K562 (cell line): Measurements from ENCODE around the gene CREB3L1. TPM values are rescaled to one million over a fixed set of nuclear protein-coding genes. Genes with fewer than 3 reads are reported as not detected.
A peak's percentile ranks its signal among the peaks of the same experiment; 100 is the strongest.

Experiments
- C11orf30 ChIP-seq: fragments of 450-650 bp; IDR thresholded peaks from 2 replicates; pipeline ENCODE4 v1.6.1; 2016; ENCODE audit warnings: low read depth, mild to moderate bottlenecking
- CHCHD3 ChIP-seq: fragments of 250-450 bp; sonication (Bioruptor Pico); IDR thresholded peaks from 2 replicates; pipeline ENCODE4 v2.1.2; 2022; ENCODE audit warnings: mild to moderate bottlenecking
- ETV5 ChIP-seq: sonication (generic); formaldehyde crosslinking; IDR thresholded peaks from 2 replicates; pipeline ENCODE4 v1.4.0; 2020; ENCODE audit warnings: low read depth, mild to moderate bottlenecking, missing genetic modification reagents
- FOXA3 ChIP-seq, 2 experiments: fragments of 450-650 bp in 1 of 2; sonication (generic) in 1 of 2; formaldehyde crosslinking; IDR thresholded peaks in 1 of 2; conservative IDR thresholded peaks in 1 of 2; 2 replicates each; pipeline versions ENCODE4 v1.4.0 to v1.8.0; 2020 to 2022; ENCODE audit warnings: mild to moderate bottlenecking in 2 of 2, missing genetic modification reagents in 1 of 2
- HDAC8 ChIP-seq: fragments of 450-650 bp; IDR thresholded peaks from 2 replicates; pipeline ENCODE4 v1.6.1; 2016; ENCODE audit warnings: mild to moderate bottlenecking, missing genetic modification characterization, moderate library complexity, missing compliant biosample characterization
- HDGF ChIP-seq: fragments of 450-650 bp; IDR thresholded peaks from 2 replicates; pipeline ENCODE4 v1.6.1; 2016
- HNRNPH1 ChIP-seq: fragments of 200-400 bp; formaldehyde crosslinking; optimal IDR thresholded peaks from 2 replicates; pipeline ENCODE3; 2017; ENCODE audit warnings: low read depth, mild to moderate bottlenecking, low read length, moderate library complexity
- JUN ChIP-seq, 2 experiments: sonication (generic) in 1 of 2; formaldehyde crosslinking in 1 of 2; IDR thresholded peaks; 2 replicates each; pipeline versions ENCODE4 v1.6.1 to v1.8.0; 2012 to 2022; ENCODE audit warnings: borderline replicate concordance in 2 of 2, mild to moderate bottlenecking in 2 of 2, improper control_type of control experiment in 1 of 2, low read depth in 1 of 2, low read length in 1 of 2, missing genetic modification reagents in 1 of 2
- KDM4B ChIP-seq, 2 experiments: fragments of 450-650 bp in 1 of 2; sonication (generic) in 1 of 2; IDR thresholded peaks; 2 replicates each; pipeline ENCODE4 v1.6.1; 2016 to 2017; ENCODE audit warnings: borderline replicate concordance in 2 of 2, antibody characterized with exemption in 1 of 2, low read depth in 1 of 2, mild to moderate bottlenecking in 1 of 2
- TARDBP ChIP-seq: fragments of 450-650 bp; IDR thresholded peaks from 2 replicates; pipeline ENCODE4 v1.6.1; 2016
- TCF3 ChIP-seq: sonication (generic); formaldehyde crosslinking; IDR thresholded peaks from 2 replicates; pipeline ENCODE4 v1.4.0; 2020; ENCODE audit warnings: mild to moderate bottlenecking, missing genetic modification reagents
- TRIM25 ChIP-seq: fragments of 450-650 bp; IDR thresholded peaks from 2 replicates; pipeline ENCODE4 v1.7.0; 2016; ENCODE audit warnings: borderline replicate concordance
- VEZF1 ChIP-seq: fragments of 200-800 bp; sonication (Bioruptor generic); IDR thresholded peaks from 2 replicates; pipeline ENCODE4 v1.6.1; 2017; ENCODE audit warnings: missing genetic modification characterization, missing compliant biosample characterization
- ZBTB33 ChIP-seq: sonication (generic); formaldehyde crosslinking; IDR thresholded peaks from 2 replicates; pipeline ENCODE4 v1.8.1; 2023; ENCODE audit warnings: mild to moderate bottlenecking, missing genetic modification reagents
- ZNF146 ChIP-seq: IDR thresholded peaks from one replicate; pipeline ENCODE4 v1.6.1; 2018; ENCODE audit warnings: missing compliant biosample characterization; ENCODE audit not compliant: unreplicated experiment
- ZNF253 ChIP-seq: fragments of 250-450 bp; sonication (Bioruptor Pico); conservative IDR thresholded peaks from 2 replicates; pipeline ENCODE4 v1.6.1; 2021; ENCODE audit warnings: mild to moderate bottlenecking
- ZNF395 ChIP-seq: fragments of 200-800 bp; sonication (Bioruptor generic); IDR thresholded peaks from 2 replicates; pipeline ENCODE4 v1.6.1; 2017; ENCODE audit warnings: missing genetic modification characterization, missing compliant biosample characterization
- ZNF449 ChIP-seq: fragments of 250-450 bp; sonication (Bioruptor Pico); IDR thresholded peaks from 2 replicates; pipeline ENCODE4 v1.8.0; 2022; ENCODE audit warnings: moderate library complexity, mild to moderate bottlenecking, inconsistent platforms
- polyA plus RNA-seq, 8 experiments: library from polyadenylated mRNA; depleted of rRNA in 4 of 8; stranded (reverse) in 5 of 8; unstranded in 3 of 8; fragments of >200 nt; fragmentation: Nextera tagmentation in 2 of 8; fragmentation: Illumina TruSeq in 1 of 8; extraction: Ambion mirVana in 2 of 8; extraction: Trizol in 1 of 8; gene quantifications; 2 replicates each; pipeline versions ENCODE4 v1.2.1 to v1.2.3, GENCODE V29; 2011 to 2014; ENCODE audit warnings: inconsistent platforms in 1 of 8, missing spikeins in 1 of 8
- total RNA-seq, 7 experiments: library from RNA; depleted of rRNA in 6 of 7; stranded (reverse); fragments of >200 nt in 6 of 7; fragmentation: Illumina TruSeq in 2 of 7; extraction: Trizol in 2 of 7; gene quantifications; 2 replicates each; pipeline versions ENCODE4 v1.2.1 to v1.2.3, GENCODE V29; 2011 to 2021; ENCODE audit warnings: low replicate concordance in 1 of 7

Gene CREB3L1
- total and polyA plus RNA-seq, 9 of the 15 experiments (the other 6 are each of a cell fraction or from before 2014, with no cell fraction given), result 1.2 to 27.6 (median 3.7) TPM

GRCh38 chr11:46242952-46243795 lies 34.3 kb upstream of the CREB3L1 start (continued):
- TF ChIP-seq VEZF1 (CRISPR knock-in tag) (peak; percentile 96), ZNF449 (CRISPR knock-in tag) (no peak), C11orf30 (no peak), ETV5 (CRISPR knock-in tag) (peak; percentile 66; the same call in 1 of the 2 replicates), KDM4B (IDR thresholded peaks at IDR 0.05; ENCODE audit: borderline replicate concordance in 2 of 2, low read depth in 1 of 2) (0 out of 4 replicates have a peak, but pooled peaks of 1 of the 2 experiments have one; percentile 34), ZNF253 (CRISPR knock-in tag) (no peak), HNRNPH1 (no peak), TRIM25 (no peak), HDAC8 (tag) (no peak), ZNF395 (CRISPR knock-in tag) (0 out of 2 replicates have a peak, but pooled peaks have one; percentile 54), ZNF146 (no peak), TARDBP (no peak), ZBTB33 (CRISPR knock-in tag) (no peak), CHCHD3 (CRISPR knock-in tag) (peak; percentile 82; the same call in 1 of the 2 replicates), TCF3 (CRISPR knock-in tag) (peak; percentile 87), HDGF (no peak), FOXA3 (CRISPR knock-in tag; conservative IDR thresholded peaks at IDR 0.05 in 1 of 2, IDR thresholded peaks at IDR 0.05 in 1 of 2) (peak; percentile 90 to 98), JUN (IDR thresholded peaks at IDR 0.05; ENCODE audit: borderline replicate concordance, low read depth, low read length) (peak; percentile 92), JUN (CRISPR knock-in tag; IDR thresholded peaks at IDR 0.05; ENCODE audit: borderline replicate concordance) (peak; percentile 86; the same call in 1 of the 2 replicates)
